Activated CD8-positive, alpha-beta memory T cell treated with anti-CD3 and anti-CD28 coated beads, Interleukin-2, amount 10 ng/mL, durations not matched to agents 7 days and 5 days (primary cell): ENCODE measurements around the gene CCDC178. TPM values are rescaled to one million over a fixed set of nuclear protein-coding genes. Genes with fewer than 3 reads are reported as not detected.

Source experiments
- ATAC-seq: fragments of 150-1000 bp; cut with Tn5 transposase; one replicate; pipeline ENCODE4 v1.10.0; 2021; ENCODE audit warnings: moderate library complexity
- CTCF ChIA-PET: fragments of 350-600 bp; sonication (Branson Sonifier 250); formaldehyde crosslinking; loops from one replicate; lab custom pipeline; 2021; ENCODE audit warnings: antibody characterized with exemption; lab: Charles Lee
- DNase-seq: peaks from one replicate; pipeline ENCODE4 v3.0.0-alpha.2; 2020
- H3K27ac Mint-ChIP-seq: one replicate; pipeline ENCODE4 v1.8.0; 2021; ENCODE audit warnings: mild to moderate bottlenecking, mixed read lengths
- H3K27me3 Mint-ChIP-seq: one replicate; pipeline ENCODE4 v1.8.0; 2021; ENCODE audit warnings: mixed read lengths
- H3K36me3 Mint-ChIP-seq: one replicate; pipeline ENCODE4 v1.8.0; 2021; ENCODE audit warnings: mild to moderate bottlenecking, mixed read lengths
- H3K4me1 Mint-ChIP-seq: one replicate; pipeline ENCODE4 v1.8.0; 2021; ENCODE audit warnings: mixed read lengths
- H3K4me3 Mint-ChIP-seq: one replicate; pipeline ENCODE4 v1.8.0; 2021; ENCODE audit warnings: mild to moderate bottlenecking, moderate library complexity, mixed read lengths
- H3K9me3 Mint-ChIP-seq: one replicate; pipeline ENCODE4 v1.8.0; 2022; ENCODE audit warnings: low read depth, mixed read lengths
- total RNA-seq, 2 experiments: library from RNA; stranded (reverse); gene quantifications; one replicate each; pipeline ENCODE4 v1.2.3, GENCODE V29; 2021

CCDC178 gene
- total RNA-seq, 2 experiments from 2014 or later = not detected

DNA sequence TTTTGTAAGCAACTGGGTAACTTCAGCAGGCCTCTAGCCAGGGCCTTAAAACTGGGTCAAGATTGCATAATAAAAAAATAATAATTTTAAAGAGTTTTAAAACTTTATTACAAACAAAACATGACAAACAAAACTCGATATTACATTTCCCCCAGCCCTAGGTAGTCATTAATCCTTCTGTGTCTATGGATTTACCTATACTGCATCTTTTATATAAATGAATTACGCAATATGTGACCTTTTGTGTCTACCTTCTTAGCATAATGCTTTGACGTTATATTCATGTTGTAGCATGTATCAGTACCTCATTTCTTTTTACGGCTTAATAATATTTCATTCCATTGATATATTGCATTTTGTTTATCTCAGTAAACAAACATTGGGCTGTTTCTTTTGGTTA, 113.5 kb downstream of the CCDC178 start:
- H3K27me3 Mint-ChIP-seq = no peaks in the 10 kb centered on the region
- CTCF ChIA-PET = no interaction called here
- no peaks in the 10 kb centered on the region for H3K36me3 Mint-ChIP-seq
- no peak overlapping the region for H3K27ac Mint-ChIP-seq
- H3K9me3 Mint-ChIP-seq = peaks cover 2% of the 10 kb centered on the region
- no peaks in the 10 kb centered on the region for H3K4me1 Mint-ChIP-seq
- DNase-seq = no peak
- H3K4me3 Mint-ChIP-seq = no peak overlapping the region
- no peak for ATAC-seq

DNA sequence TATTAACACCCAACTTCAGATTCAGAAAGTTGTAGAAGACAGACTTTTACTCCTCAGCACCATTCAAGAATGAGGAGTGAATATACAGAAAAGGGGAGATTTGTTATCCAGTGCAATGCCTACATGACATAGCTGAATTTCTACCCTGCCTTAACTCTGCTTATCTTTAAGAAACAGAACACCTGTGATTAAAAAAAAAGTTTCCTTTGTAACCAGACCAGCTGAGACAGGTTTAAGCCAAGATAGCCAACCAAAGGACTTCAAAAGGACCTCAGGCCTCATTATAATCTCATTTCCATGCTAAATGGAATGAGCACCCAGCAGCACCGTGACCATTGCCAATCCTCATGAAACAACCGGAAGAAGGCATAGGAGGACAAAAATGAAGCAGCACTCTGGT, 122.9 kb downstream of the CCDC178 start:
- no peak for ATAC-seq
- no peak overlapping the region for H3K27ac Mint-ChIP-seq

DNA sequence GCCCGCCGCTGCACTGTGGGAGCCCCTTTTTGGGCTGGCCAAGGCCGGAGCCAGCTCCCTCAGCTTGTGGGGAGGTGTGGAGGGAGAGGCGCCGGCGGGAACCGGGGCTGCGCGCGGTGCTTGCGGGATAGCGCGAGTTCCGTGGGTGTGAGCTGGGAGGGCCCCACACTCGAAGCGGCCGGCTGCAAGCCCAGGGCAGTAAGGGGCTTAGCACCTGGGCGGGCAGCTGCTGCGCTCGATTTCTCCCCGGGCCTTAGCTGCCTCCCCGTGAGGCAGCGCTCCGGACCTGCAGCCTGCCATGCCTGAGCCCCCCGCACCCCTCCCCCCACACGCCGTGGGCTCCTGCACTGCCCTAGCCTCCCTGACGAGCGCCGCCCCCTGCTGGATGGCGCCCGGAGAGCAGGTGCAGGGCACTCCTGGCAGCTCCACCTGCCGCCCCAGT, 124.4 kb downstream of the CCDC178 start:
- no peaks in the 10 kb centered on the region for H3K36me3 Mint-ChIP-seq
- no peaks in the 10 kb centered on the region for H3K27me3 Mint-ChIP-seq
- CTCF ChIA-PET = no interaction called here
- H3K4me3 Mint-ChIP-seq = no peak overlapping the region
- H3K9me3 Mint-ChIP-seq = peaks cover 13% of the 10 kb centered on the region
- no peak overlapping the region for H3K27ac Mint-ChIP-seq
- DNase-seq (no peak), ATAC-seq (no peak)
- no peaks in the 10 kb centered on the region for H3K4me1 Mint-ChIP-seq

More for the DNA sequence above, 122.9 kb downstream of the CCDC178 start:
- H3K36me3 Mint-ChIP-seq = no peaks in the 10 kb centered on the region
- H3K27me3 Mint-ChIP-seq = no peaks in the 10 kb centered on the region
- H3K4me3 Mint-ChIP-seq = no peak overlapping the region
- H3K9me3 Mint-ChIP-seq = peaks cover 13% of the 10 kb centered on the region
- DNase-seq = no peak
- CTCF ChIA-PET = no interaction called here
- no peaks in the 10 kb centered on the region for H3K4me1 Mint-ChIP-seq

DNA sequence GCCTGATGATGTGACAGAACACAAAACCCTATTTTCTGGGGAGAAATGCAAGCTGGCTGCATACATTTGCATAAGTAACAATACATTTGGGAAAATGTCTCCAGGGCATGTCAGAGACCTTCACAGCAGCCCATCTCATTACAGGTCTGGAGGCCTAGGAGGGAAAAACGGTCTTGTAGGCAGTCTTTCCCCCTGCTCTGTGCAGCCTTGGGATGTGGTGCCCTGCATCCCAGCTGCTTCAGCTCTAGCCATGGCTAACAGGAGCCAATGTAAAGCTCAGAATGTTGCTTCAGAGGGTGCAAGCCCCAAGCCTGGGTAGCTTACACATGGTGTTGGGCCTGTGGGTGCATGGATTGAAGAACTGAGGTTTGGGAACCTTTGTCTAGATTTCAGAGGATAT, 133.0 kb downstream of the CCDC178 start:
- ATAC-seq (no peak), DNase-seq (no peak)
- no peak overlapping the region for H3K27ac Mint-ChIP-seq
- no peaks in the 10 kb centered on the region for H3K4me1 Mint-ChIP-seq
- no peaks in the 10 kb centered on the region for H3K27me3 Mint-ChIP-seq
- no peaks in the 10 kb centered on the region for H3K36me3 Mint-ChIP-seq
- no peaks in the 10 kb centered on the region for H3K9me3 Mint-ChIP-seq
- no peak overlapping the region for H3K4me3 Mint-ChIP-seq
- CTCF ChIA-PET = no interaction called here

DNA sequence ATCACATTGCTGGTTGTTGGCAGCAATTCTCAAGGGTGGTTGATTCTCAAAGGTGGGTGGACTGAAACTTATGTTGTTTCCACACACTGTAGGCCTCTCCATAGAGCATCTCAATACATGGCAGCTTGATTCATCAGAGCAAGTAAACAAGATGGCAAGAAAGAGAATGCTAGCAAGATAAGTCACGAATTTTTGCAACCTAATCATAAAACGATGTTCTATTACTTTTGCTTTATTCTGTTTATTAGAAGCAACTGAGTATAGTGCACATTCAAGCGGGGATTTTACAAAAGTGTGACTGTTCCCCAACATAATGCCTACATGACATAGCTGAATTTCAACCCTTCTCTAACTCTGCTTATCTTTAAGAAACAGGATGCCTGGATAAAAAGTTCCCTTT, 136.2 kb downstream of the CCDC178 start:
- Mint-ChIP-seq H3K4me3 (no peak overlapping the region), H3K4me1 (no peaks in the 10 kb centered on the region), H3K27ac (no peak overlapping the region), H3K27me3 (no peaks in the 10 kb centered on the region), H3K36me3 (no peaks in the 10 kb centered on the region), H3K9me3 (peaks cover 10% of the 10 kb centered on the region)
- DNase-seq (no peak), ATAC-seq (no peak)
- CTCF ChIA-PET = no interaction called here

DNA sequence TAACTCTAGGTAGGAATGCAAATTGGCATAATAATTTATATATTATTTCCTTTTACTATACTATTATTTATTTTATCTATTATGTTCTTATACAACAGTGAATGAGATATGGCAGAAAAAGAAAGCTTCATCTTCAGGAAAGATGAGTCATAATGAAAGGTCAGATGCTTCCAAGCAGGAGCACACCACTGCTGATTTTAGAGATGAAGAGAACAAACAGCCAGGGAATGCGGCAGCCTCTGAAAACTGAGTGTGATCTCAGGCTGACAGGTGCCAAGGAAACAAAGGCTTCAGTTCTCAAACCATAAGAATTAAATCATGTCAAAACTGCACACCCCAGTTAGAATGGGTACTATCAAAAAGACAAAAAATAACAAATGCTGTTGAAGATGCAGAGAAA, 149.0 kb downstream of the CCDC178 start:
- H3K4me3 Mint-ChIP-seq = no peak overlapping the region

DNA sequence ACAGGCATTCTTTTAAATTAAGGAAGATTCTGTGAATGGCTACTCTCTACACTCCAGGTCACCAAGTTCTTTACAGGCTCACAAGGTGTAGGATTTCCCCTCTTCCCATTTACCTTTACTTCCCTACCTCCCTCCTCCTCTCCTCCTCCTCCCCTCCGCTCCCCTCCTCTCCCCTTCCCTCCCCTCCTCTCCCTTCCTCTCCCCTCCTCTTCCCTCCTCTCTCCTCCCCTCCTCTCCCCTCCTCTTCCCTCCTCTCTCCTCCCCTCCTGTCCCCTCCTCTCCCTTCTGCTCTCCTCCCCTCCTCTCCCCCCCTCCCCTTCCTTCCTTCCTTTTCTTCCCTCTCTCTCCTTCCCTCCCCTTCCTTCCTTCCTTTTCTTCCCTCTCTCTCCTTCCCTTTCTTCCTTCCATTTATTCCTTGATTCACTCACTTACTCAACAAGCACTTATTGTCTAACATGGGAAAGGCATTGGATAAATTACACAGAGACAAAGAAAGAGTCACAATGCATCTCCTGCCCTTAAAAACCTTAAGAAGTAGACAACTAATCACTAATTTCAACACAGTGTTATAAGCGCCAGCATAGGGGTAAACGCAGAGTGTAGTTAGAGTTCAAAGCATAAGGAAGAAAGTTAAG, 152.3 kb downstream of the CCDC178 start:
- Mint-ChIP-seq H3K27ac (no peak overlapping the region), H3K27me3 (no peaks in the 10 kb centered on the region), H3K36me3 (no peaks in the 10 kb centered on the region), H3K4me1 (no peaks in the 10 kb centered on the region), H3K9me3 (peaks cover 8% of the 10 kb centered on the region), H3K4me3 (no peak overlapping the region)
- CTCF ChIA-PET = no interaction called here
- DNase-seq (no peak), ATAC-seq (no peak)

More for the DNA sequence above, 149.0 kb downstream of the CCDC178 start:
- Mint-ChIP-seq H3K27me3 (no peaks in the 10 kb centered on the region), H3K4me1 (no peaks in the 10 kb centered on the region), H3K27ac (no peak overlapping the region), H3K36me3 (no peaks in the 10 kb centered on the region), H3K9me3 (peaks cover 8% of the 10 kb centered on the region)
- DNase-seq (no peak), ATAC-seq (no peak)
- CTCF ChIA-PET = no interaction called here

DNA sequence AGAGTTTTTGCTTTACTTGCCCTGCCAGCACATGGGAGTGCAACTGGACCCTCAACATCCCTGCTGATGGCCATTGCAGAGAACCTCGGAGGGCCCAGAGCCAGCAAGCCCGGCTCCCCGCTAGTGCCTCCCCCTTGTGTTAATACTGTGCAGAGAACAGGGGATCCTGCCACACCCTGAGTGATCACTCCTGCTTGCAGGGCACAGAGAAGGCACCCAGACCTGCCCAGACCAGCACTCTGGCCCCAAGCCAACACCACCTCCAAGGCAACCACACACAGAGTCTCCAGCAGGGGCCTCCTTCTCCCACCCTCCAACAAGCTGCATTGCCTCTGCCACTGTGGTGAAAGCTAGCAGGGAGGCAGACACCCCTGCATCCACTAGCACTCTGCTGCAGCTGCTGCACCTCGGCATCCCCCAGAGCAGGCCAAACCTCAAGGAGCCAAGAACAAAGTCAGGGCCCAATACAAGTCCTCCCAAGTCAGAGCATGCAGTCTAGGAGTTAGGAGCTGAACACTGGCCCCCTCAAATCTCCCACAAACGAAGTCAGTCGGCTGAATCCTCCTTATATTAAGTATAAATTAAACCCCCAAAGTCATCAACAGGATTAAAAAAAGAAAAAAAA, 157.7 kb downstream of the CCDC178 start:
- Mint-ChIP-seq H3K27me3 (no peaks in the 10 kb centered on the region), H3K36me3 (no peaks in the 10 kb centered on the region), H3K4me1 (no peaks in the 10 kb centered on the region), H3K4me3 (no peak overlapping the region), H3K9me3 (no peaks in the 10 kb centered on the region), H3K27ac (no peak overlapping the region)
- DNase-seq (no peak), ATAC-seq (no peak)
- CTCF ChIA-PET = no interaction called here

DNA sequence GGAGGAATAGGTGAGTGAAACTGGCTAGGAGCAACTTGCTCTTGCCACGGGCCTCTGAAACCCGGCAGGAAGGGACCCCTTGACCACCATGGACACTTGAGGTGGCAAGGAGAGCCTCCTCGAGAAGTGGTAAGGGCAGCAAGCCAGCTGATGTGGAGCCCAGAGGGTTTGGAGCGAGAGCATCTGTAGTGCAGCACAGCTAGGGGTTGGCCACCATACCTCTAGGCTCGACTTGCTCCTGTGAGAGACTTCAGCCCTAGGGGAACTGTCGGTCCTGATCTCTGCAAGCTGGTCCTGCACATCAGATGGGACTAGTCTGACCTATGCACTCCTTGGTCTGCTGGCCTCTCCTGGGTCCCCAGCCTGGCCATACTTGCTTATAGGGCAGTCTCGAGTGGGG, 158.4 kb downstream of the CCDC178 start:
- H3K36me3 Mint-ChIP-seq = no peaks in the 10 kb centered on the region
- CTCF ChIA-PET = no interaction called here
- DNase-seq (no peak), ATAC-seq (no peak)
- no peak overlapping the region for H3K4me3 Mint-ChIP-seq
- H3K27ac Mint-ChIP-seq = no peak overlapping the region
- H3K4me1 Mint-ChIP-seq = no peaks in the 10 kb centered on the region
- H3K27me3 Mint-ChIP-seq = no peaks in the 10 kb centered on the region
- H3K9me3 Mint-ChIP-seq = no peaks in the 10 kb centered on the region

DNA sequence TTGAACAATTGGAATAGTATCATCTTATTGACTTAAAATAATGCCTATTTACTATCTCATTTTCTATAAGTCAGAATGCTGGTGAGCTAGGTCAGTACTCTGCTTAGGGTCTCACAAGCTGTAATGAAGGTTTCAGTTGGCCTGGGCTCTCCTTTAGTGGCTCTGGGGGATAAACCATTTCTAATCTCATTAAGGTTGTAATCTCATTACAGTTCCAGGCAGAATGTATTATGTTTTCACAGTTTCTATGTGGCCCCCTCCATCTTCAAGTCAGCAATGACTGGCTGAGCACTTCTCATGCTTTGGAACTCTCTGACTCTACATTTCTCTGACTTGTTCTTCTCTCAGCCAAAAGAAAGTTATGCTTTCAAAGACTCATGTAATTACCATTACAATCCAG, 163.1 kb downstream of the CCDC178 start:
- Mint-ChIP-seq H3K27ac (no peak overlapping the region), H3K4me1 (no peaks in the 10 kb centered on the region), H3K36me3 (no peaks in the 10 kb centered on the region), H3K9me3 (no peaks in the 10 kb centered on the region), H3K27me3 (no peaks in the 10 kb centered on the region), H3K4me3 (no peak overlapping the region)
- ATAC-seq (no peak), DNase-seq (no peak)
- CTCF ChIA-PET = no interaction called here

DNA sequence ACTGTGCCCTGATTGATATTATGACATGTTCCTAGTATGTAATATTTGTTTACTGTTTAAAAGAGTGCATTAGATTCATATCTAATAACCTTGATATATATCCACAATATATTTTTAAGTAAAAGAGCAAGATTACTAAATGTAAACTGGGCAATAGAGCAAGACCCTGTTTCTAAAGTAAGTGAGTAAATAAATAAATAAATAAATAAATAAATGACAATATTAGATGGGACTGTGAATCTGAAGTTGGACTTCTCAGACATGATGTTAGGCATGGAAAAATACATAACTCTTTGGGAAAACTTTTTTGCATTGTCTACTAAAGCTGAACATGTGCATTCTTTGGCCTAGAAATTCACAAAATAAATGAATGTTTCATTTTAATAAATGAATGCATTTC, 164.7 kb downstream of the CCDC178 start:
- H3K9me3 Mint-ChIP-seq = no peaks in the 10 kb centered on the region

DNA sequence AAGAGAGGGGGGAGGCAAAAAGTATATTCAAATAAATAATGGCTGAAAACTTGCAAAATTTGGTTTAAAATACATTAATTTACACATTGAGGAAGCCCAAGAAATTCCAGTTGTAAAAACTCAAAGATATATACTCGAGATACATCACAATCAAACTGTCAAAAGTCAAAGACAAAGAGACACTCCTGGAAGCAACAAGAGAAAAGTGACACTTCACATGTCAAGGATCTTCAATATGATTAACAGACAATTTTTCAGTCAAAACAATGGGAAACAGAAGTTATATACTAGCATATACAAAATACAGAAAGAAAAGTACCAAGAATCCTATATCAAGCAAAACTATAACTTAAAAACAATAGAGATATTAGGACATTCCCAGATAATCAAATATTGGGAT, 170.2 kb downstream of the CCDC178 start:
- H3K9me3 Mint-ChIP-seq = no peaks in the 10 kb centered on the region
- no peak for ATAC-seq
- no peaks in the 10 kb centered on the region for H3K36me3 Mint-ChIP-seq
- DNase-seq = no peak
- no peaks in the 10 kb centered on the region for H3K4me1 Mint-ChIP-seq
- H3K4me3 Mint-ChIP-seq = no peak overlapping the region
- CTCF ChIA-PET = no interaction called here
- no peak overlapping the region for H3K27ac Mint-ChIP-seq
- H3K27me3 Mint-ChIP-seq = no peaks in the 10 kb centered on the region

More for the DNA sequence above, 164.7 kb downstream of the CCDC178 start:
- Mint-ChIP-seq H3K27me3 (no peaks in the 10 kb centered on the region), H3K4me3 (no peak overlapping the region), H3K4me1 (no peaks in the 10 kb centered on the region), H3K36me3 (no peaks in the 10 kb centered on the region), H3K27ac (no peak overlapping the region)
- CTCF ChIA-PET = no interaction called here
- DNase-seq (no peak), ATAC-seq (no peak)

DNA sequence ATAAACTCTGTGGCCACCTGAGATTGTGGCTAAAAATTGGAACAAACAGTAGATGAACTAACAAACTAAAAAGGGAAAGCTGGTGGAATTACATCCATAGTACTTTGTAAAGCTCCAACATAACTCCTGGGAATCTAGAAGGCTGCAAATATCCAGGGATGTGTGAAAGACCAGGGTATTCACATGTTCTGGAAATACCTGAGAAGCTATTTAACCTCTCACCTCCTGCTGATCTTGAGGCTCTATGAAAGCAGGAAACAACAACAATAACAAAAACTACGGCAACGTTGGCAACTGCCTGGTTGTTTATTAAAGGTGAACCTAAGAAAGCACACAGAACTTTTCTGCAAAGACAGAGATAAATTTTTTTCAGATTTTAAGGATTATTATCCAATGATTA, 171.3 kb downstream of the CCDC178 start:
- Mint-ChIP-seq H3K36me3 (no peaks in the 10 kb centered on the region), H3K27me3 (no peaks in the 10 kb centered on the region), H3K27ac (no peak overlapping the region), H3K4me3 (no peak overlapping the region), H3K4me1 (no peaks in the 10 kb centered on the region), H3K9me3 (no peaks in the 10 kb centered on the region)
- ATAC-seq = no peak
- DNase-seq = no peak
- CTCF ChIA-PET = no interaction called here

DNA sequence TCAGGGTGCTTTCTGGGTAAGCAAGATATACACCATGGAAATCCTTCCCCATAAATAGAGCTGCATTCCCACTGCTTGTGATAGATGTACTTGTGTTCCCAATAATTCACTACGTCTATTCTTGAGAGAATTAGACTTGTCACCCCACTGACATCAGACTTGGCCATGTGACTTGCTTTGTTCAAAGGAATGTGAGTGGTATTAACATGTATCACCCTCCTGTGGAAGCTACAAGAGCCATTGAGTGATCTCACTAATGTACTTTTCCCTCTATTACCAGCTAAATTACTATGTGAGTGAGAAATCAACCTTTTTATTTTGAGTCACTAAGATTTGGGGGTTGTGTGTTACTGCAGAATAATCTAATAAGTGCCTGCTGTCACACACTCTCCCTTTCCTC, 176.0 kb downstream of the CCDC178 start:
- DNase-seq (no peak), ATAC-seq (no peak)
- Mint-ChIP-seq H3K4me1 (no peaks in the 10 kb centered on the region), H3K36me3 (no peaks in the 10 kb centered on the region), H3K9me3 (peaks cover 3% of the 10 kb centered on the region), H3K4me3 (no peak overlapping the region), H3K27ac (no peak overlapping the region), H3K27me3 (no peaks in the 10 kb centered on the region)
- CTCF ChIA-PET = no interaction called here
